Coronary artery (tissue), 2 donors: ENCODE measurements around the gene TMEM25.
A peak's percentile ranks its signal among the peaks of the same experiment; 100 is the strongest.

Source experiments
- DNase-seq: peaks from one replicate; pipeline ENCODE4 v3.0.0-alpha.2; 2017; ENCODE audit warnings: low spot score
- H3K27ac ChIP-seq, 2 donors: fragments of 200-600 bp; sonication (generic); one replicate each; pipeline ENCODE4 v1.5.1; 2016 to 2019
- H3K4me3 ChIP-seq: fragments of 200-600 bp; sonication (generic); 2 replicates; pipeline ENCODE4 v1.5.1; 2016; ENCODE audit warnings: mild to moderate bottlenecking, moderate library complexity
- TF ChIP-seq, protein P1 (sequence below): fragments of 200-600 bp; sonication (generic); IDR thresholded peaks from one replicate; pipeline ENCODE4 v1.5.1; 2019; ENCODE audit warnings: antibody characterized with exemption

TMEM25 gene

DNA sequence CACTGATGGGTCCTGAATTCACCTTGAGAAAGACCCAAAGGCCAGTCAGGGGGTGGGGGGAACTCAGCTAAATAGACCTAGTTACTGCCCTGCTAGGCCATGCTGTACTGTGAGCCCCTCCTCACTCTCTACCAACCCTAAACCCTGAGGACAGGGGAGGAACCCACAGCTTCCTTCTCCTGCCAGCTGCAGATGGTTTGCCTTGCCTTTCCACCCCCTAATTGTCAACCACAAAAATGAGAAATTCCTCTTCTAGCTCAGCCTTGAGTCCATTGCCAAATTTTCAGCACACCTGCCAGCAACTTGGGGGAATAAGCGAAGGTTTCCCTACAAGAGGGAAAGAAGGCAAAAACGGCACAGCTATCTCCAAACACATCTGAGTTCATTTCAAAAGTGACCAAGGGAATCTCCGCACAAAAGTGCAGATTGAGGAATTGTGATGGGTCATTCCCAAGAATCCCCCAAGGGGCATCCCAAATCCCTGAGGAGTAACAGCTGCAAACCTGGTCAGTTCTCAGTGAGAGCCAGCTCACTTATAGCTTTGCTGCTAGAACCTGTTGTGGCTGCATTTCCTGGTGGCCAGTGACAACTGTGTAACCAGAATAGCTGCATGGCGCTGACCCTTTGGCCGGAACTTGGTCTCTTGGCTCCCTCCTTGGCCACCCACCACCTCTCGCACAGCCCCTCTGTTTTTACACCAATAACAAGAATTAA is 6.1 kb upstream of the TMEM25 start:
- H3K27ac ChIP-seq = no peak overlapping the region

DNA sequence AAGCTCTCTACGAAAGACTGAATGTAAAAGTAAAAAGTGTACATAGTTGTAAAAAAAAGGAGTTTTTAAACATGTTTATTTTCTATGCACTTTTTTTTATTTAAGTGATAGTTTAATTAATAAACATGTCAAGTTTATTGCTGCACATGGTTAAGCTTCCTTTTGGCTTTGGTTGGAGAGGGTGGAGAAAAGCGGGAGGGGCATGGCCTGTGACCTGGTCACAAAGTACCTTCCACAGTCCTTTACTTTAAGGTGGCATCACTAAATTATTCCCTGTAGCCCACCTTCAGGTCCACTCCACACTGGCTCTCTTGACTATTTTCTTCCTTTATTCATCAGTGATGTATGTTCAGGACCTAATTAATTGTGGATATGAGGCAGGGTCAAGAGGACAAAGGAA is 4.3 kb upstream of the TMEM25 start:
- TF ChIP-seq, protein P1, sequence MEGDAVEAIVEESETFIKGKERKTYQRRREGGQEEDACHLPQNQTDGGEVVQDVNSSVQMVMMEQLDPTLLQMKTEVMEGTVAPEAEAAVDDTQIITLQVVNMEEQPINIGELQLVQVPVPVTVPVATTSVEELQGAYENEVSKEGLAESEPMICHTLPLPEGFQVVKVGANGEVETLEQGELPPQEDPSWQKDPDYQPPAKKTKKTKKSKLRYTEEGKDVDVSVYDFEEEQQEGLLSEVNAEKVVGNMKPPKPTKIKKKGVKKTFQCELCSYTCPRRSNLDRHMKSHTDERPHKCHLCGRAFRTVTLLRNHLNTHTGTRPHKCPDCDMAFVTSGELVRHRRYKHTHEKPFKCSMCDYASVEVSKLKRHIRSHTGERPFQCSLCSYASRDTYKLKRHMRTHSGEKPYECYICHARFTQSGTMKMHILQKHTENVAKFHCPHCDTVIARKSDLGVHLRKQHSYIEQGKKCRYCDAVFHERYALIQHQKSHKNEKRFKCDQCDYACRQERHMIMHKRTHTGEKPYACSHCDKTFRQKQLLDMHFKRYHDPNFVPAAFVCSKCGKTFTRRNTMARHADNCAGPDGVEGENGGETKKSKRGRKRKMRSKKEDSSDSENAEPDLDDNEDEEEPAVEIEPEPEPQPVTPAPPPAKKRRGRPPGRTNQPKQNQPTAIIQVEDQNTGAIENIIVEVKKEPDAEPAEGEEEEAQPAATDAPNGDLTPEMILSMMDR = no peak
- no peak for DNase-seq
- H3K4me3 ChIP-seq = no peak overlapping the region
- no peak overlapping the region for H3K27ac ChIP-seq

More for the DNA sequence above, 6.1 kb upstream of the TMEM25 start:
- TF ChIP-seq, protein P1 = no peak
- no peak for DNase-seq
- no peak overlapping the region for H3K4me3 ChIP-seq

- H3K27ac ChIP-seq = no peak within 1 kb of the TSS
- no peak for DNase-seq
- no peak within 1 kb of the TSS for H3K4me3 ChIP-seq
- TF ChIP-seq, protein P1 = no peak
These were observed 3.9 kb upstream of the TMEM25 start, which contains the start of gene TTC36 for GRCh38 chr11:118527109-118527508. Gene TTC36 (plus strand): TSS chr11:118527474. CDS start chr11:118527495, 21 bp downstream.

DNA sequence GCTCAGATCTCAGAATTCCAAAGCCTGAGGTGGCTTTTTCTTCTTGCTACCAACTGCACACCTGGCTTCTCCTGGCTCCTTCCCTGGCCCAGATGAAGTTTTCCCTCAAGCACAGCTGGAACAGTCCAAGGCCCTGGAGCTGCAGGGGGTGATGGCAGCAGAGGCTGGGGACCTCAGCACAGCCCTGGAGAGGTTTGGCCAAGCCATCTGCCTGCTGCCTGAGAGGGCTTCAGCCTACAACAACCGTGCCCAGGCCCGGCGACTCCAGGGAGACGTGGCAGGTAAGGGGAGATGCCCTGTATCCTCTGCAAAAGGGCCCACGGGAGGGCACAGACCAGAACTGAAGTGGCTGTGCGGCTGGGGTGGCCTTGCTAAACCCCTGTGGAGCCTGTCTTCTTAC is 2.5 kb upstream of the TMEM25 start:
- no peak overlapping the region for H3K4me3 ChIP-seq
- DNase-seq = no peak
- TF ChIP-seq, protein P1 = no peak
- no peak overlapping the region for H3K27ac ChIP-seq

- Histone ChIP-seq H3K27ac (no peak overlapping the region), H3K4me3 (peak overlapping the region; percentile 87)
- TF ChIP-seq, protein P1 = no peak
- no peak for DNase-seq
These were observed 1.3 kb upstream of the TMEM25 start for GRCh38 chr11:118529584-118530175.

GRCh38 chr11:118530180-118530682 is 761 bp upstream of the TMEM25 start:
- no peak for DNase-seq
- Histone ChIP-seq H3K4me3 (peak overlapping the region; percentile 87), H3K27ac (peak overlapping the region; percentile 47 to 85)
- TF ChIP-seq, protein P1 = no peak
